HG03060 (cell line): Measurements from ENCODE around the gene SMIM41.

Source experiments
- ATAC-seq: cut with Tn5 transposase; IDR thresholded peaks from one replicate; pipeline ENCODE4 v1.9.1; 2021; ENCODE audit warnings: low read depth, moderate number of reproducible peaks; ENCODE audit not compliant: unreplicated experiment

Gene SMIM41

GRCh38 chr12:52157566-52158150 lies 78.2 kb downstream of the SMIM41 start:
- no peak for ATAC-seq
